HUES48 (cell line): ENCODE results near the gene ANKS1A.
"Not testable (repeated sequence)": the region's sequence is repeated elsewhere in the genome, so short reads cannot be mapped to it uniquely, and the experiment has no call there.

Experiments used
- H3K27ac ChIP-seq: one replicate; pipeline ENCODE4 v1.7.0; 2013; ENCODE audit warnings: low read depth, low read length, inconsistent platforms
- H3K27me3 ChIP-seq: 2 replicates; pipeline ENCODE4 v1.6.1; 2013; ENCODE audit warnings: mild to moderate bottlenecking, low read length; ENCODE audit not compliant: control insufficient read depth, insufficient read depth
- H3K36me3 ChIP-seq: 2 replicates; pipeline ENCODE4 v1.6.1; 2013; ENCODE audit warnings: low read length; ENCODE audit not compliant: control insufficient read depth, insufficient read depth
- H3K4me1 ChIP-seq: 2 replicates; pipeline ENCODE4 v1.6.1; 2013; ENCODE audit warnings: mild to moderate bottlenecking, low read length; ENCODE audit not compliant: control insufficient read depth, insufficient read depth
- H3K4me3 ChIP-seq: 2 replicates; pipeline ENCODE4 v1.5.1; 2013; ENCODE audit warnings: mild to moderate bottlenecking, low read depth, low read length
- H3K9ac ChIP-seq: 2 replicates; pipeline ENCODE4 v1.6.1; 2013; ENCODE audit warnings: mild to moderate bottlenecking, low read depth, low read length, moderate library complexity
- H3K9me3 ChIP-seq: 2 replicates; pipeline ENCODE4 v1.6.1; 2013; ENCODE audit warnings: low read length; ENCODE audit not compliant: control insufficient read depth, insufficient read depth

Gene ANKS1A

DNA sequence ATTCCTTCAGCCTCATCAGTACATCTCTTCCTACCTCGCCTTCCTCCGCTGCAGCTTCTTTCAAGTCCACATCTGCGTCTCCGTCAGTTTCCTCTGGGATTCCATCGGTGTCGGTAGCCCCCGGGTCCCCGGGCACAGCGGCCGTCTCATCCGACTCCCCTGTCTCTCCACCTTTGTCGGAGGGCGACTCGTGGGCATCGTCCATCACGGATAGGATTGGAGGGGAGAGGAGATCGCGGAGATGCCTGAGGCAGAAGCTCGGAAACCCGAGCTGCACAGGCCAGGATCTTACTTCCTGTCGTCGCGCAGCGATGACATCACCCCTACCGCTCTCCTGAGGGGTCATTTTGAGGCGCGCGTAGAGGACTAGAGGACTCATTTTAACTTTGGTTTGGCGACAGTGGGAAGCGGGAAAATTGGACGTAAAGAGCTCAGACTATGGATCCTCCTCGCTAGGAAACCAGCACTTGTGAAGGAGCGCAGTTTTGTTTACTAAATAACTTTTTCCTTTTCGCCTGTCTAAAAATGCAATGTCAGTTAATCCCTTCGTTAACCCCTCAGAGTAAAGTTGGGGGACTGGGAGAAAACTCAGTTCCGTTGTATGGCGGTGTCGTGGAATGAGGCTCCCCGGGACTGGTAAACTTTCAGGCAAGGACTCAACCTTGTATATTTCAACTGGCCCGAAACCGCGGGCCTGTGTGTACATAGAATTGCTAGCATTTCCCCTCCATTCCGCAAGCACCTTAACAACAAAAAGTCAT lies 1.1 kb upstream of the ANKS1A start, which contains the start of gene TAF11:
Gene TAF11 (minus strand): TSS at position 290 of the 761 bp plus-strand sequence. CDS start 85 bp downstream, at position 205.
- Histone ChIP-seq H3K9ac (peak within 1 kb of the TSS; percentile 90), H3K36me3 (peaks cover 17% of the 10 kb centered on the region), H3K4me3 (peak within 1 kb of the TSS; percentile 93), H3K4me1 (peaks cover 6% of the 10 kb centered on the region; the same call in 1 of the 2 replicates), H3K27ac (peak within 1 kb of the TSS; percentile 97), H3K9me3 (no peaks in the 10 kb centered on the region), H3K27me3 (no peaks in the 10 kb centered on the region)

DNA sequence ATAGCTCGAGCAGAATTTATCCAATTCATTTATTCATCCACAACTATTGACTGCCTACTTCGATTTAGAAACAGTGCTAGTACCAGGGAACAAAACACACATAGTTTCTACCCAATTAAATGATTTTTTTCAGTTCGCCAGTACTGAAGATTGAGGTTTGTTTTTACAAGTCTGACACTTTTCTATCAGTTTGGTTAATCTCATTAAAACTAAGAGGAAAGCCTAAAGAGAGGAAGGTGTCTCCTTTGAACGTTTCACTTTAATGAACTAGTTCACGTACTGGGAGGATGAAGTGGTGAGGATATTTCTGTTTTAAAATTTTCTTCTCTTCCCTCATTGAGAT lies 570 bp upstream of the ANKS1A start:
- H3K9me3 ChIP-seq: no peaks in the 10 kb centered on the region
- peak overlapping the region; percentile 90 for H3K9ac ChIP-seq

DNA sequence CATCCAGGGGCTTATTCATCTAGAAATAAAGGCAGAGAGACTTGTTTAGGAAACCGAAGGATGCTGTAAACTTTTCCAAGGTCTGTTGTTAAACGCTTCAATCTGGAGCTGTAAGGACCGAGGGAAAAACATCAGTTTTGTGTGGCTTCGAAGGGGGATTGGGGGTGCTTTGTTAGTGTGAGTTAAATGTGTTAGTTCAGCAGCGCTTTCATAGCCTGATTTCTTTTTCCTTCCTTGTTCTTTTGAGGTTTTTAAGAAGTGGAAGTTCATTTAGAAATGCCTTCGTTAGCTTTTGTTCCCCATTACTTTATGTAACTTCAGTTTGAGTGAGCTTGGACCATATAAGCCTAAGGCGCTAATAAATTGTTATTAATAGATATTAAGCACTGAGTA lies 1.5 kb downstream of the ANKS1A start:
- no peaks in the 10 kb centered on the region for H3K27me3 ChIP-seq
- peaks cover under 1% of the 10 kb centered on the region; the same call in 1 of the 2 replicates for H3K36me3 ChIP-seq
- H3K27ac ChIP-seq: no peak overlapping the region
- H3K9ac ChIP-seq: no peak overlapping the region
- peak overlapping the region; percentile 93 for H3K4me3 ChIP-seq
- no peaks in the 10 kb centered on the region for H3K9me3 ChIP-seq
- peaks cover 10% of the 10 kb centered on the region; the same call in 1 of the 2 replicates for H3K4me1 ChIP-seq

More for the DNA sequence above, 570 bp upstream of the ANKS1A start:
- H3K4me3 ChIP-seq: peak overlapping the region; percentile 93
- H3K36me3 ChIP-seq: peaks cover 15% of the 10 kb centered on the region
- H3K4me1 ChIP-seq: peaks cover 6% of the 10 kb centered on the region; the same call in 1 of the 2 replicates
- no peaks in the 10 kb centered on the region for H3K27me3 ChIP-seq
- peak overlapping the region; percentile 97 for H3K27ac ChIP-seq

DNA sequence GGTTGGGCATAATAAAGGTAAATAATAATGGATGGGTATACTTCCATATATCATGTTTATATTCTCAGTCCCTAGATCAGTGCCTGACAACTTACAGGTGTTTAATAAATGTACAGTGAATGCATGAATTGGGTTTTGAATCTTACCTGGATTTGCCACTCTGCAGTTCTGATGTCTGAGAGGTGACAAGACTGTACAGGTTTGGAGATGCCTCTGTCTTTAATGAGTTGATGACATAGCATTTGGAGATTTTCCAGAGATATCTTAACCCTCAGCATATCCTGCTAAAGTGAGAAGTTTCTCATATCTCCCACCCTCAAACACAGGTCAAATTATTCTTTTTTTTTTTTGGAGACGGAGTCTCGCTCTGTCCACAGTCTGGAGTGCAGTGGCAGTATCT lies 2.2 kb downstream of the ANKS1A start:
- Histone ChIP-seq H3K27ac (no peak overlapping the region), H3K36me3 (no peaks in the 10 kb centered on the region), H3K4me3 (no peak overlapping the region), H3K9me3 (no peaks in the 10 kb centered on the region), H3K9ac (no peak overlapping the region), H3K4me1 (peaks cover 10% of the 10 kb centered on the region; the same call in 1 of the 2 replicates), H3K27me3 (no peaks in the 10 kb centered on the region)

DNA sequence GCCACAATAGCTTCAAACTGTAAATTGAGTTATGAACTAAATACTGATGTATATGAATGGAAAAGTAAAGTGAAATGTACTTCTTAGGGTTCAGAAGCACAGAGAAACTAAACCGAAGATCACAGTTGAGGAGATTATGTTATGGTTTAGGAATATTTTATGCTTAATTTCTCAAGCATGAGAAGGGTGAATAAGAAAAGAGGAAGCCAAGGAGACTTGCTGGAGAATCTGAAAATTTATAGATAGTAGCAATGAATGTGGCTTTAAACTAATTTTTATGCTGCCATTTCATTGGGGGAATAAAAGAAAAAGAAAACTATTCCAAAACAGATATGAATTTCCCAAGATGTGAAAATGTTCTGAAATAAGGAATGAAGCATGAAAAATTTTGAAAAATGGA lies 5.6 kb downstream of the ANKS1A start:
- no peak overlapping the region for H3K27ac ChIP-seq
- peaks cover 10% of the 10 kb centered on the region; the same call in 1 of the 2 replicates for H3K4me1 ChIP-seq
- no peaks in the 10 kb centered on the region for H3K36me3 ChIP-seq
- no peak overlapping the region for H3K9ac ChIP-seq
- no peaks in the 10 kb centered on the region for H3K9me3 ChIP-seq
- H3K4me3 ChIP-seq: no peak overlapping the region
- H3K27me3 ChIP-seq: no peaks in the 10 kb centered on the region

DNA sequence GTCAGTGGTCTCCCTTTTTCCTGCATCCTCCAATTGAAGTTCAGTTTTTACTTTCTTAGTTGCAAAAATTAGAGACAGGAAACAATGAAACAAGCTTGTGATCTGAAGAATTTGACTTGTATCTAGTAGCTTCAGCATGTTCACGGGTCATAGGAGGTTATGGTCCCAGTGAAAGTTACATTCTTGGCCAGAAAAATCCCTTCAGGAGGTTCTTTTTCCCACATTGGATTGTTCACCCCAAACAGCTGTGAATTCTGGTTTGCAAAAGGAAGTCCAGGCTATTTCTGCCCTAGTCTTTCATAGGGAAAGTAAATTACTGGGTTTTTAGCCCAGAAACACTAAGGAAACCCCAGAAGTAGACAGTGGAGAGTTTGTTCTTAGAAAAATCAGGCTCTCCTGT lies 8.1 kb downstream of the ANKS1A start:
- no peaks in the 10 kb centered on the region for H3K27me3 ChIP-seq
- no peaks in the 10 kb centered on the region for H3K36me3 ChIP-seq
- H3K4me3 ChIP-seq: no peak overlapping the region
- H3K4me1 ChIP-seq: peaks cover 4% of the 10 kb centered on the region; the same call in 1 of the 2 replicates
- no peak overlapping the region for H3K27ac ChIP-seq
- H3K9ac ChIP-seq: no peak overlapping the region
- H3K9me3 ChIP-seq: no peaks in the 10 kb centered on the region

DNA sequence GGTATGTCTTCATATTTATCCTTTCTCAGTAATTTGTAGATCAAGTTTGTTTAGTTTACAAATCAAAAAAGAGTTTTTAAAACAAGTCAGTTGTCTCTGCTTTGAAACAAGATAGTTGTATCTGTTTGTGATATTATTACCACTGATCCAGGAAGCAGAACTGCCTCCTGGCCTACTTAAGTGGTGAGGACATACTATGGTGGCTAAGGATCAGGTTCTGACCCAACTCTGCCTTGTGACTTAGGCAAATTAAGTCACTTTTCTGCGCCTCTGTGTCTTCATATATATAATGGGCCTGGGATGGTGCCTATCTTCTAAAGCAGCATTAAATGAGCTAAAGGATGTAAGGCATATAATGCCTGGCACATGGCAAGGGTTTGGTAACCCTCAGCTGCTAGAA lies 8.7 kb downstream of the ANKS1A start:
- Histone ChIP-seq H3K27ac (no peak overlapping the region), H3K9ac (no peak overlapping the region), H3K36me3 (no peaks in the 10 kb centered on the region), H3K9me3 (no peaks in the 10 kb centered on the region), H3K4me1 (peaks cover 4% of the 10 kb centered on the region; the same call in 1 of the 2 replicates), H3K4me3 (no peak overlapping the region), H3K27me3 (no peaks in the 10 kb centered on the region)

DNA sequence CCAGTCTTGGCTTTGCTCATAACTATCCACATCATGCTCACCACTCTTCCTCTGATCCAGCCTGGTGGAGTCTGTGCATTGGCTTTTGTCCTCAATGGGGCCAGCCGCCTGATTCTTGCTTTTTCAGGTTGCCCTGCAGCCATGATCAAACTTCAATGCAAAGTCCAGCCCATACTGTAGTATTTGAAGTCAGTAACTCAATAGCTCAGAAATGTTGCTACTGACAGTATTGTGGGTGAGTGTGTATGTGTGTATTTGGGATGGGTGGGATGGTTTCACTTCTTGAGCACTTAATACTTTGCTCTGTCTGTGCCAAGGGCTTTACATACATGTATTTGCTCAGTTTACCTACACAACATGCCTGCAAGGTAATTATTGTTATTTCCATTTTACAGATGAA lies 10.7 kb downstream of the ANKS1A start:
- not testable (repeated sequence) for H3K4me1 ChIP-seq, H3K4me3 ChIP-seq, H3K9me3 ChIP-seq, H3K27ac ChIP-seq, H3K36me3 ChIP-seq, H3K27me3 ChIP-seq, H3K9ac ChIP-seq

DNA sequence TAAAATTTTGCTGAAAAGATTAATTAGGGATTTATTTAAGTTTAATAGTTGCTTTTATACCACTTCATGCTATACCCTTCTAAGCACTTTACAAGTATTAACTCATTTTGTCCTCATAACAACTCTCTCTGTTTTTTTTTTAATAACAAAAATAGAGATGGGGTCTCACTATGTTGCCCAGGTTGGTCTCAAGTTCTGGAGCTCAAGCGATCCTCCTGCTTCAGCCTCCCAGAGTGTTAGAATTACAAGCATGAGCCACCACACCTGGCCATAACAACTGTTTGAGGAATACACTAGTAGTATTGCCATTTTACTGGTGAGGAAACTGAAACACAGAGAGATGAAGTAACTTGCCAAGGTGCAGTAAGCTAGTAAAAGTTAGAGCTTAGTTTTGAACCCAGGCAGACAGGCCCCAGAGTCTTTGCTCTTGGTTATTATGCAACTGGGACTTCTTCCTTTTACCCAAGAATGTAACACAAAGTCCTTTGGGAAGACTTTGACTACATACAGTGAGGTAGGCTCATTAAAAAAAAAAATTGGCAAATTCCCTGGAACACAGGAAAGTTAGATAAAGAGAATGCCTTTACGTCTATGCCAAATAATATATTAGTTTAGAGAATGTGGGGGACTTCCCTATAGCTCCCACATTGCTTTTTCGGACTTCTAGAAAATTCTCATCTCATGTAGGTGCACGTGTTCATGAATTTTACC lies 11.4 kb downstream of the ANKS1A start:
- Histone ChIP-seq H3K4me1 (peaks cover under 1% of the 10 kb centered on the region; the same call in 1 of the 2 replicates), H3K4me3 (no peak overlapping the region), H3K9ac (no peak overlapping the region), H3K27ac (no peak overlapping the region), H3K27me3 (no peaks in the 10 kb centered on the region), H3K9me3 (no peaks in the 10 kb centered on the region), H3K36me3 (no peaks in the 10 kb centered on the region)

DNA sequence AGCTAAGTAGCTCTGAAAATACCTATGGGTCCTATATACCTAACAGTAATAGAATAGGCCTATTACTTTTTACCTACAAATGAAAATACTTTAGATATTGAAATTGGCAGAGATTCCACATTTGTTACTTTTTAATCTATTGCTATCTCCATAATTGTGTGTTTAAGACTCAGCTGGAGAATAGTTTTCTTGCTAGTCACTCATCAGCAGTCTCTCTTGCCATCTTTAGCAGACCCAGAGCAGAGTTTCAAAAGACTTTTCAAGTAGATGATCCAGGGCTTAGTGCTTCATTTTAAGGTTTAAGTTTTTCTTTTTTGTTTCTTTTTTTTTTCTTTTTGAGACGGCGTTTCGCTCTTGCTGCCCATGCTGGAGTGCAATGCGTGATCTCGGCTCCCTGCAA lies 12.9 kb downstream of the ANKS1A start:
- Histone ChIP-seq H3K27me3 (no peaks in the 10 kb centered on the region), H3K36me3 (no peaks in the 10 kb centered on the region), H3K27ac (no peak overlapping the region), H3K9me3 (no peaks in the 10 kb centered on the region), H3K4me3 (no peak overlapping the region), H3K4me1 (no peaks in the 10 kb centered on the region), H3K9ac (no peak overlapping the region)

DNA sequence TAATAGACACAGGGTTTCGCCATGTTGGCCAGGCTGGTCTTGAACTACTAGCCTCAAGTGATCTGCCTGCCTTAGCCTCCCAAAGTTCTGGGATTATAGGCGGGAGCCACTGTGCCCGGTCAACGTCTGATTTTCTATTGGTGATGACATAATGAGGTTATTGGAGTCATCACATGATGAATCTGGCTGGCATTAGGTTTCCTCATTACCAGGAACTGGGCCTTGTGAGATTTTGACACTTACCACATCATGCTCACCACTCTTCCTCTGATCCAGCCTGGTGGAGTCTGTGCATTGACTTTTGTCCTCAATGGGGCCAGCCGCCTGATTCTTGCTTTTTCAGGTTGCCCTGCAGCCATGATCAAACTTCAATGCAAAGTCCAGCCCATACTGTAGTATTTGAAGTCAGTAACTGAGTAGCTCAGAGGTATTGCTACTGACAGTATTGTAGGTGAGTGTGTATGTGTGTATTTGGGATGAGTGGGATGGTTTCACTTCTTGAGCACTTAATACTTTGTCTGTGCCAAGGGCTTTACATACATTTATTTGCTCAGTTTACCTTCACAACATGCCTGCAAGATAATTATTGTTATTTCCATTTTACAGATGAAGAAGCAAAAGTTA lies 16.0 kb downstream of the ANKS1A start:
- Histone ChIP-seq H3K9me3 (no peaks in the 10 kb centered on the region), H3K4me1 (no peaks in the 10 kb centered on the region), H3K27ac (no peak overlapping the region), H3K36me3 (no peaks in the 10 kb centered on the region), H3K27me3 (no peaks in the 10 kb centered on the region), H3K9ac (no peak overlapping the region), H3K4me3 (no peak overlapping the region)
